Activated T-helper 1 cell treated with anti-CD3 and anti-CD28 coated beads, Interleukin-12 subunit alpha, Interleukin-12 subunit beta, Interleukin-2, Interleukin-4 antibody, amounts not matched to agents 30 ng/mL and 10 ng/mL and 1 ng/mL, durations not matched to agents 14 hours and 24 hours and 36 hours (primary cell): ENCODE results near the gene C2CD3. TPM values are rescaled to one million over a fixed set of nuclear protein-coding genes. Genes with fewer than 3 reads are reported as not detected.
"Not testable (repeated sequence)": the region's sequence is repeated elsewhere in the genome, so short reads cannot be mapped to it uniquely, and the experiment has no call there.

ENCODE experiments used
- DNase-seq: peaks from one replicate; pipeline ENCODE4 v3.0.0; 2021; ENCODE audit warnings: low spot score
- H3K27ac Mint-ChIP-seq: one replicate; pipeline ENCODE4 v1.8.0; 2021; ENCODE audit warnings: mild to moderate bottlenecking, mixed read lengths
- H3K27me3 Mint-ChIP-seq: one replicate; pipeline ENCODE4 v1.8.0; 2022; ENCODE audit warnings: mild to moderate bottlenecking, moderate library complexity, mixed read lengths; ENCODE audit not compliant: insufficient read depth
- H3K36me3 Mint-ChIP-seq: one replicate; pipeline ENCODE4 v1.8.0; 2021; ENCODE audit warnings: low read depth, mixed read lengths
- H3K4me1 Mint-ChIP-seq: one replicate; pipeline ENCODE4 v1.8.0; 2021; ENCODE audit warnings: low read depth, mixed read lengths
- H3K4me3 Mint-ChIP-seq: one replicate; pipeline ENCODE4 v1.8.0; 2021; ENCODE audit warnings: mild to moderate bottlenecking, moderate library complexity, mixed read lengths
- H3K9me3 Mint-ChIP-seq: one replicate; pipeline ENCODE4 v1.8.0; 2021; ENCODE audit warnings: mixed read lengths
- intact Hi-C: fragments of 100-400 bp; cut with micrococcal nuclease; formaldehyde crosslinking; loops from one replicate; pipeline ENCODE4 v1.15.1; 2024
- total RNA-seq: library from RNA; stranded (reverse); gene quantifications from 2 replicates; pipeline ENCODE4 v1.2.3, GENCODE V29; 2022

The C2CD3 gene
- total RNA-seq, 1 donor from 2014 or later, result 49.5 TPM

GRCh38 chr11:74065534-74065933 lies 105.3 kb downstream of the C2CD3 start:
- H3K27ac Mint-ChIP-seq, H3K4me3 Mint-ChIP-seq, H3K9me3 Mint-ChIP-seq, H3K4me1 Mint-ChIP-seq, DNase-seq, H3K27me3 Mint-ChIP-seq, intact Hi-C loops: not testable (repeated sequence)
- H3K36me3 Mint-ChIP-seq, result peaks cover 39% of the 10 kb centered on the region

DNA sequence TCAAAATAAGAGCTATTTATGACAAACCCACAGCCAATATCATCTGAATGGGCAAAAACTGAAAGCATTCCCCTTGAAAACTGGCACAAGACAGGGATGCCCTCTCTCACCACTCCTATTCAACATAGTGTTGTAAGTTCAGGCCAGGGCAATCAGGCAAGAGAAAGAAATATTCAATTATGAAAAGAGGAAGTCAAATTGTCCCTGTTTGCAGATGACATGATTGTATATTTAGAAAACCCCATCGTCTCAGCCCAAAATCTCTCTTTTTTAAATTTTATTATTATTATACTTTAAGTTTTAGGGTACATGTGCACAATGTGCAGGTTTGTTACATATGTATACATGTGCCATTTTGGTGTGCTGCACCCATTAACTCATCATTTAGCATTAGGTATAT lies 107.2 kb downstream of the C2CD3 start:
- H3K4me1 Mint-ChIP-seq, H3K27me3 Mint-ChIP-seq, DNase-seq, intact Hi-C loops, H3K27ac Mint-ChIP-seq, H3K9me3 Mint-ChIP-seq, H3K4me3 Mint-ChIP-seq: not testable (repeated sequence)
- peaks cover 42% of the 10 kb centered on the region for H3K36me3 Mint-ChIP-seq

DNA sequence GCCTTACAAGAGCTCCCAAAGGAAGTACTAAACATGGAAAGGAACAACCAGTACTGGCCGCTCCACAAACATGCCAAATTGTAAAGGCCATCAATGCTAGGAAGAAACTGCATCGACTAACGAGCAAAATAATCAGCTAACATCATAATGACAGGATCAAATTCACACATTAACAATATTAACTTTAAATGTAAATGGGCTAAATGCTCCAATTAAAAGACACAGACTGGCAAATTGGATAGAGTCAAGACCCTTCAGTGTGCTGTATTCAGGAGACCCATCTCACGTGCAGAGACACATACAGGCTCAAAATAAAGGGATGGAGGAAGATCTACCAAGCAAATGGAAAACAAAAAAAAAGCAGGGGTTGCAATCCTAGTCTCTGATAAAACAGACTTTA lies 109.2 kb downstream of the C2CD3 start:
- H3K36me3 Mint-ChIP-seq, result peaks cover 42% of the 10 kb centered on the region
- DNase-seq, H3K9me3 Mint-ChIP-seq, H3K27me3 Mint-ChIP-seq, H3K4me1 Mint-ChIP-seq, H3K4me3 Mint-ChIP-seq, H3K27ac Mint-ChIP-seq, intact Hi-C loops: not testable (repeated sequence)

DNA sequence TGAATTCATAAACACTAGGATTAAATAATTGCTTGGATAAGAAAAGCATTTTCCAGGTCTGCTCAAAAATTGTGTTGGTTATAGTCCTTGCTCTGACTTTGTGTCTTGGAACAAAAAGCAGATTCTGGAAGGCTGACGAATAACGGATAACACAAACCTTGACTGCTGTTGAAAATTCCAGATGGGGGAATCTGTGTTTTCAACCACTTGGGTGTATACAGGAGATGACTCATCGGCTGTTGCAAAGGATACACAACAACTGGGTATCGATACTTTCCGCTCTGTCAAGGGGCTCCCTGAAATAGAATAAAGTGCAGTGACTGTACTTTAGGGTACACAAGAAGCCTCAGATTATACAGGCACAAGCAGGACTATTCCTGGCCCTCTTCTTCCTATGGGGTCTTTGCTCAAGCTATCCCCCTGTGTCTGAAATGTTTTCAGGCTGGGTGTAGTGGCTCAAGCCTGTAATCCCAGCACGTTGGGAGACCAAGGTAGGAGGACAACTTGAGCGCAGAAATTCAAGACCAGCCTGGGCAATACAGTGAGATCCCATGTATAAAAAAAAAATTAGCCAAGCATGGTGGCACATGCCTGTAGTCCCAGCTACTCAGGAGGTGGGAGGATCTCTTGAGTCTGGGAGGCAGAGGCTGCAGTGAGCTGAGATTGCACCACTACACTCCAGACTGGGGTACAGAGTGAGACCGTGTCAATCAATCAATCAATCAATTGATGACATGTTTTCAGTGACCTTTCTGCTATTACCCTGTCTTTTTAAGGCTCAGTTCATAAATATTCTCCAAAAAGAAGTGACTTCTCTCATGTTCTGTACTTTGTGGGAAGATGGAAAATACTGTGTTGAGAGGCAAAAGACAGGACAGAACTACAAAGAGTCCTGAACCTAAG lies 113.3 kb downstream of the C2CD3 start:
- H3K4me1 Mint-ChIP-seq, result peaks cover 10% of the 10 kb centered on the region
- H3K27ac Mint-ChIP-seq, result no peak overlapping the region
- no peak overlapping the region for H3K4me3 Mint-ChIP-seq
- H3K27me3 Mint-ChIP-seq, result no peaks in the 10 kb centered on the region
- intact Hi-C loops, result no loop called here
- H3K9me3 Mint-ChIP-seq, result peaks cover 5% of the 10 kb centered on the region
- DNase-seq, result no peak
- peaks cover 34% of the 10 kb centered on the region for H3K36me3 Mint-ChIP-seq

- Mint-ChIP-seq H3K4me3 (no peak overlapping the region), H3K27me3 (no peaks in the 10 kb centered on the region), H3K36me3 (peaks cover 37% of the 10 kb centered on the region), H3K4me1 (peaks cover 10% of the 10 kb centered on the region), H3K9me3 (peaks cover 3% of the 10 kb centered on the region), H3K27ac (no peak overlapping the region)
- intact Hi-C loops, result no loop called here
- no peak for DNase-seq
Observed at GRCh38 chr11:74055938-74056337, 114.9 kb downstream of the C2CD3 start.

DNA sequence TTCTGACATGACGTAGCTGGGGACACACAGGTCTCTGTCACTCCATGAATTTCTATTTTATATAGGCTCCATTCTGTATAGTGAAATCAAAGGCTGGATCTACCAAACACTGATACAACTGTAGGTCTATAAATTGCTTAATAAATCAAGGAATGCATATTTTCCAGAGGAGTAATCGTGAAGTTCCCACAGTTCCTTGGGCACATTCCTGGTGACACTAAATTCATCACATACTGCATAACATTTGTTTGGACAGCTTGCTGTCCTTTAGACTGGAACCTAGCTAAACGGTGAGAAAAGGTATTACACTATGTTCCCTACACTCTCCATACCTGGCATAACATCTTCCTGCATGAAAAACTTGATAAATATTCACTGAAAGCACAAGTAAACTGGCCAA lies 120.3 kb downstream of the C2CD3 start:
- H3K36me3 Mint-ChIP-seq, result peaks cover 26% of the 10 kb centered on the region

GRCh38 chr11:74048993-74049392 lies 121.8 kb downstream of the C2CD3 start:
- Mint-ChIP-seq H3K27ac (no peak overlapping the region), H3K4me1 (no peaks in the 10 kb centered on the region), H3K36me3 (peaks cover 29% of the 10 kb centered on the region), H3K9me3 (no peaks in the 10 kb centered on the region), H3K27me3 (no peaks in the 10 kb centered on the region), H3K4me3 (no peak overlapping the region)
- no peak for DNase-seq
- intact Hi-C loops, result loop anchor here (5.0 kb wide), 1 partner anchor 43 kb away; no protein-coding TSS in a partner anchor

More for the DNA sequence above, 120.3 kb downstream of the C2CD3 start:
- Mint-ChIP-seq H3K27ac (no peak overlapping the region), H3K4me3 (no peak overlapping the region), H3K27me3 (no peaks in the 10 kb centered on the region), H3K4me1 (no peaks in the 10 kb centered on the region), H3K9me3 (no peaks in the 10 kb centered on the region)
- intact Hi-C loops, result no loop called here
- DNase-seq, result no peak

- H3K27ac Mint-ChIP-seq, result no peak overlapping the region
- H3K36me3 Mint-ChIP-seq, result peaks cover 39% of the 10 kb centered on the region
- no peaks in the 10 kb centered on the region for H3K9me3 Mint-ChIP-seq
- no peaks in the 10 kb centered on the region for H3K4me1 Mint-ChIP-seq
- intact Hi-C loops, result no loop called here
- no peaks in the 10 kb centered on the region for H3K27me3 Mint-ChIP-seq
- no peak for DNase-seq
- no peak overlapping the region for H3K4me3 Mint-ChIP-seq
Observed at GRCh38 chr11:74044538-74044937, 126.3 kb downstream of the C2CD3 start.

GRCh38 chr11:74043450-74043849 lies 127.4 kb downstream of the C2CD3 start:
- H3K36me3 Mint-ChIP-seq, result peaks cover 43% of the 10 kb centered on the region
- H3K4me3 Mint-ChIP-seq, result no peak overlapping the region
- H3K9me3 Mint-ChIP-seq, result no peaks in the 10 kb centered on the region
- no peaks in the 10 kb centered on the region for H3K4me1 Mint-ChIP-seq
- no peak for DNase-seq
- no peaks in the 10 kb centered on the region for H3K27me3 Mint-ChIP-seq
- intact Hi-C loops, result no loop called here
- H3K27ac Mint-ChIP-seq, result no peak overlapping the region

GRCh38 chr11:74037309-74037708 lies 133.5 kb downstream of the C2CD3 start:
- Mint-ChIP-seq H3K36me3 (peaks cover 32% of the 10 kb centered on the region), H3K27ac (no peak overlapping the region), H3K4me1 (peaks cover 6% of the 10 kb centered on the region), H3K27me3 (no peaks in the 10 kb centered on the region), H3K9me3 (no peaks in the 10 kb centered on the region), H3K4me3 (no peak overlapping the region)
- DNase-seq, result no peak
- intact Hi-C loops, result no loop called here

DNA sequence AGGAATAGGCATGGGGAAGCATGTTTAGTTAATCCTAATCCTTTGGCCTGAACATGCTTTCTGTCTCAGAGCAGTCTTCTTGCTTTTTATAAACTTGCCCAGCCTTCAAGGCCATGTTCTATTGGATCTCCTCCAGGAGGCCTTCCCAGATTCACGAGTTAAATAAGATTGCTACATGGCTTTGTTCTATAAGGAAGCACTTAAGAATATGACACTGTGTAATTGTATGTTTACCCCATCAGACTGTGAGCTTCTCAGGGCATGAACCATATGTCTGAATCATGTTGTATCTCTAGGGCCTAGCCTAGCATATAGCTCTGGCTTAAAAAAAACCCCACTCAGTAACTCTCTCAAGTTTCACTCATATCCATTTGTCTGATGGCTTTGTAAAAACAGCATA lies 135.5 kb downstream of the C2CD3 start:
- no peak overlapping the region for H3K27ac Mint-ChIP-seq
- H3K36me3 Mint-ChIP-seq, result peaks cover 29% of the 10 kb centered on the region
- no peak for DNase-seq
- no peak overlapping the region for H3K4me3 Mint-ChIP-seq
- peaks cover 25% of the 10 kb centered on the region for H3K4me1 Mint-ChIP-seq
- H3K9me3 Mint-ChIP-seq, result no peaks in the 10 kb centered on the region
- H3K27me3 Mint-ChIP-seq, result no peaks in the 10 kb centered on the region
- intact Hi-C loops, result no loop called here

DNA sequence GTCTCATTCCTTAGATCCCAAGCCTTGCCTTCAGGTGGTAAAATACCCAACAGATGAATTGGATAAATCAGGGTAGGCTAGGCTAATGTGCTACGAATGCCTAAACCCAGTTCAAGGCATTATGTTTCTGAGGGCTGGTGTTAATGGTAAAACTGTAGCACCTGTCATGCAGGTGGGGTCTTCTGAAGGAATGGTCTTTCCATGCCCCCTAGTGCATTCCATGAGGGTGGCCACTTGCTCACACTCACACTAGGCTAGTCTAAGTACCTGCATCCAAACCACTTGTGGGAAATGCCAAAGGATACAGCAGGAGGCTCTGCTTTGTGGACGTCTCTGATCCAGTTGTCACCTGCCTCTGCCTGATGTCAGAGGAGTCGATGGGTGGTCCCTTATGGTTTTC lies 137.8 kb downstream of the C2CD3 start:
- peaks cover 41% of the 10 kb centered on the region for H3K4me1 Mint-ChIP-seq
- DNase-seq, result no peak
- no peaks in the 10 kb centered on the region for H3K27me3 Mint-ChIP-seq
- H3K4me3 Mint-ChIP-seq, result no peak overlapping the region
- H3K9me3 Mint-ChIP-seq, result no peaks in the 10 kb centered on the region
- intact Hi-C loops, result no loop called here
- H3K27ac Mint-ChIP-seq, result no peak overlapping the region
- H3K36me3 Mint-ChIP-seq, result peaks cover 32% of the 10 kb centered on the region

GRCh38 chr11:74030723-74031676 lies 139.8 kb downstream of the C2CD3 start:
- no peak for DNase-seq
- Mint-ChIP-seq H3K4me3 (peak overlapping the region; percentile 53), H3K4me1 (peaks cover 47% of the 10 kb centered on the region), H3K9me3 (no peaks in the 10 kb centered on the region), H3K27ac (peak overlapping the region; percentile 86), H3K36me3 (peaks cover 31% of the 10 kb centered on the region), H3K27me3 (no peaks in the 10 kb centered on the region)
- intact Hi-C loops, result loop anchor here (1.0 kb wide), 1 partner anchor 11 kb away; no protein-coding TSS in a partner anchor
